Liver (tissue), 9 donors: ENCODE measurements around the gene SNX19. TPM values are rescaled to one million over a fixed set of nuclear protein-coding genes. Genes with fewer than 3 reads are reported as not detected.

Experiments used
- DNase-seq: peaks from one replicate; pipeline ENCODE4 v3.0.0-alpha.2; 2017; ENCODE audit warnings: low spot score
- H3K27ac ChIP-seq, 2 donors: one replicate each; pipeline ENCODE4 v1.7.0; 2013; ENCODE audit warnings: inconsistent platforms in 2 of 2, low read length in 2 of 2, control low read depth in 1 of 2, low read depth in 1 of 2, mild to moderate bottlenecking in 1 of 2
- H3K27me3 ChIP-seq, 4 donors: one replicate each; pipeline versions ENCODE4 v1.6.1 to v1.7.0; 2013; ENCODE audit warnings: low read length in 3 of 4, inconsistent platforms in 1 of 4, mild to moderate bottlenecking in 1 of 4, moderate library complexity in 1 of 4; ENCODE audit not compliant: control insufficient read depth in 4 of 4, insufficient read depth in 4 of 4
- H3K36me3 ChIP-seq, 4 donors: one replicate each; pipeline versions ENCODE4 v1.6.1 to v1.7.0; 2013; ENCODE audit warnings: low read length in 3 of 4, mild to moderate bottlenecking in 3 of 4, low read depth in 1 of 4, moderate library complexity in 1 of 4; ENCODE audit not compliant: control insufficient read depth in 4 of 4, insufficient read depth in 3 of 4
- H3K4me1 ChIP-seq, 4 donors: one replicate each; pipeline versions ENCODE4 v1.6.1 to v1.7.0; 2013; ENCODE audit warnings: low read length in 3 of 4, mild to moderate bottlenecking in 3 of 4, moderate library complexity in 1 of 4; ENCODE audit not compliant: control insufficient read depth in 4 of 4, insufficient read depth in 4 of 4
- H3K4me3 ChIP-seq, 3 donors: one replicate each; pipeline versions ENCODE4 v1.6.1 to v1.7.0; 2013; ENCODE audit warnings: low read length in 3 of 3, control low read depth in 1 of 3, low read depth in 1 of 3, mild to moderate bottlenecking in 1 of 3
- H3K9ac ChIP-seq, 2 donors: one replicate each; pipeline ENCODE4 v1.7.0; 2013; ENCODE audit warnings: low read length in 2 of 2, mild to moderate bottlenecking in 2 of 2, moderate library complexity in 2 of 2, control low read depth in 1 of 2, low read depth in 1 of 2
- H3K9me3 ChIP-seq, 4 donors: one replicate each; pipeline versions ENCODE4 v1.6.1 to v1.7.0; 2013; ENCODE audit warnings: low read length in 3 of 4; ENCODE audit not compliant: control insufficient read depth in 4 of 4
- ATF3 ChIP-seq: IDR thresholded peaks from 2 replicates; pipeline ENCODE4 v1.6.1; 2016; ENCODE audit warnings: antibody characterized with exemption
- EGR1 ChIP-seq, 2 donors: IDR thresholded peaks; 2 replicates each; pipeline ENCODE4 v1.6.1; 2016 to 2018; ENCODE audit warnings: antibody characterized with exemption in 2 of 2, low read depth in 2 of 2
- FOXA2 ChIP-seq: IDR thresholded peaks from 2 replicates; pipeline ENCODE4 v1.6.1; 2016; ENCODE audit warnings: antibody characterized with exemption
- GABPA ChIP-seq, 2 donors: IDR thresholded peaks in 1 of 2; conservative IDR thresholded peaks in 1 of 2; 2 replicates each; pipeline ENCODE4 v1.6.1; 2016; ENCODE audit warnings: antibody characterized with exemption in 2 of 2, mild to moderate bottlenecking in 1 of 2, moderate library complexity in 1 of 2
- HNF4A ChIP-seq, 2 donors: conservative IDR thresholded peaks; 2 replicates each; pipeline ENCODE4 v1.6.1; 2016; ENCODE audit warnings: antibody characterized with exemption in 2 of 2, mild to moderate bottlenecking in 2 of 2
- HNF4G ChIP-seq: IDR thresholded peaks from 2 replicates; pipeline ENCODE4 v1.6.1; 2016; ENCODE audit warnings: antibody characterized with exemption
- JUND ChIP-seq, 2 donors: IDR thresholded peaks; 2 replicates each; pipeline ENCODE4 v1.6.1; 2016; ENCODE audit warnings: antibody characterized with exemption in 2 of 2
- NR2F2 ChIP-seq: IDR thresholded peaks from 2 replicates; pipeline ENCODE4 v1.6.1; 2016; ENCODE audit warnings: antibody characterized with exemption
- RAD21 ChIP-seq, 2 donors: IDR thresholded peaks; 2 replicates each; pipeline ENCODE4 v1.6.1; 2016; ENCODE audit warnings: antibody characterized with exemption in 2 of 2, mild to moderate bottlenecking in 2 of 2
- REST ChIP-seq: IDR thresholded peaks from 2 replicates; pipeline ENCODE4 v1.6.1; 2016; ENCODE audit warnings: antibody characterized with exemption, mild to moderate bottlenecking
- RXRA ChIP-seq, 2 donors: IDR thresholded peaks; 2 replicates each; pipeline ENCODE4 v1.6.1; 2017 to 2018; ENCODE audit warnings: antibody characterized with exemption in 2 of 2, mild to moderate bottlenecking in 1 of 2
- SP1 ChIP-seq: IDR thresholded peaks from 2 replicates; pipeline ENCODE4 v1.6.1; 2018; ENCODE audit warnings: antibody characterized with exemption, mild to moderate bottlenecking
- TAF1 ChIP-seq: conservative IDR thresholded peaks from 2 replicates; pipeline ENCODE4 v1.6.1; 2016; ENCODE audit warnings: antibody characterized with exemption, mild to moderate bottlenecking
- YY1 ChIP-seq: IDR thresholded peaks from 2 replicates; pipeline ENCODE4 v1.6.1; 2016; ENCODE audit warnings: antibody characterized with exemption, mild to moderate bottlenecking
- WGBS: extraction: QIAGEN DNeasy Blood & Tissue Kit; methylation state at CpG from one replicate; pipeline ENCODE4 v1.1.7; 2013; 5-methylcytosine and 5-hydroxymethylcytosine counted together
- polyA plus RNA-seq, 2 donors: library from polyadenylated mRNA; stranded (reverse) in 1 of 2; unstranded in 1 of 2; fragments of 200-250 nt in 1 of 2; fragments of >200 nt in 1 of 2; fragmentation: Nextera tagmentation in 1 of 2; extraction: Ambion mirVana in 1 of 2; gene quantifications; one replicate each; pipeline versions ENCODE4 v1.2.1 to v1.2.3, GENCODE V29; 2013 to 2015
- total RNA-seq, 2 donors: library from RNA; depleted of rRNA; stranded (reverse); fragments of >200 nt; gene quantifications; one replicate each; pipeline ENCODE4 v1.2.3, GENCODE V29; 2014
- TF ChIP-seq, protein P1 (sequence below): IDR thresholded peaks from 2 replicates; pipeline ENCODE4 v1.6.1; 2016; ENCODE audit warnings: antibody characterized with exemption
- TF ChIP-seq, protein P2 (sequence below): IDR thresholded peaks from 2 replicates; pipeline ENCODE4 v1.6.1; 2016; ENCODE audit warnings: antibody characterized with exemption
- donor health status: healthy.
- donor health status: healthy.
- donor health status: healthy.
- donor health status: healthy.
- donor health status: healthy.

The SNX19 gene
- total and polyA plus RNA-seq, 4 donors, result 16.5 to 94.5 (median 32.7) TPM

GRCh38 chr11:130891326-130891725 lies 25.0 kb downstream of the SNX19 start:
- no peak for DNase-seq
- H3K4me1 ChIP-seq, result peaks cover 4 to 13% (median 7%) of the 10 kb centered on the region in 4 donors
- peaks cover 6 to 27% (median 12%) of the 10 kb centered on the region in 4 donors for H3K36me3 ChIP-seq
- no peaks in the 10 kb centered on the region for H3K27me3 ChIP-seq
- WGBS, result 26% methylated on average over 1 of the region's 1 CpG
- H3K9me3 ChIP-seq, result no peaks in the 10 kb centered on the region
- TF ChIP-seq TAF1, result no peak
- TF ChIP-seq EGR1 (IDR thresholded peaks at IDR 0.05; ENCODE audit: low read depth in 2 of 2), result no peak
- peak; percentile 35 to 79 for TF ChIP-seq JUND (IDR thresholded peaks at IDR 0.05)
- TF ChIP-seq ATF3, result peak; percentile 9
- peak; percentile 63 for TF ChIP-seq YY1
- TF ChIP-seq, protein P1, sequence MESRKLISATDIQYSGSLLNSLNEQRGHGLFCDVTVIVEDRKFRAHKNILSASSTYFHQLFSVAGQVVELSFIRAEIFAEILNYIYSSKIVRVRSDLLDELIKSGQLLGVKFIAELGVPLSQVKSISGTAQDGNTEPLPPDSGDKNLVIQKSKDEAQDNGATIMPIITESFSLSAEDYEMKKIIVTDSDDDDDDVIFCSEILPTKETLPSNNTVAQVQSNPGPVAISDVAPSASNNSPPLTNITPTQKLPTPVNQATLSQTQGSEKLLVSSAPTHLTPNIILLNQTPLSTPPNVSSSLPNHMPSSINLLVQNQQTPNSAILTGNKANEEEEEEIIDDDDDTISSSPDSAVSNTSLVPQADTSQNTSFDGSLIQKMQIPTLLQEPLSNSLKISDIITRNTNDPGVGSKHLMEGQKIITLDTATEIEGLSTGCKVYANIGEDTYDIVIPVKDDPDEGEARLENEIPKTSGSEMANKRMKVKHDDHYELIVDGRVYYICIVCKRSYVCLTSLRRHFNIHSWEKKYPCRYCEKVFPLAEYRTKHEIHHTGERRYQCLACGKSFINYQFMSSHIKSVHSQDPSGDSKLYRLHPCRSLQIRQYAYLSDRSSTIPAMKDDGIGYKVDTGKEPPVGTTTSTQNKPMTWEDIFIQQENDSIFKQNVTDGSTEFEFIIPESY, result peak; percentile 25
- TF ChIP-seq, protein P2, sequence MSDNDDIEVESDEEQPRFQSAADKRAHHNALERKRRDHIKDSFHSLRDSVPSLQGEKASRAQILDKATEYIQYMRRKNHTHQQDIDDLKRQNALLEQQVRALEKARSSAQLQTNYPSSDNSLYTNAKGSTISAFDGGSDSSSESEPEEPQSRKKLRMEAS, result no peak
- no peak for TF ChIP-seq RAD21 (IDR thresholded peaks at IDR 0.05)
- TF ChIP-seq HNF4G, result no peak
- peak; percentile 28 for TF ChIP-seq REST
- TF ChIP-seq HNF4A (conservative IDR thresholded peaks at IDR 0.05), result peak in 1 of 2 donors; percentile 56
- TF ChIP-seq RXRA (IDR thresholded peaks at IDR 0.05), result peak in 1 of 2 donors; percentile 55
- TF ChIP-seq NR2F2, result no peak
- H3K27ac ChIP-seq, result peak overlapping the region; percentile 18 to 37
- no peak overlapping the region for H3K4me3 ChIP-seq
- no peak overlapping the region for H3K9ac ChIP-seq

DNA sequence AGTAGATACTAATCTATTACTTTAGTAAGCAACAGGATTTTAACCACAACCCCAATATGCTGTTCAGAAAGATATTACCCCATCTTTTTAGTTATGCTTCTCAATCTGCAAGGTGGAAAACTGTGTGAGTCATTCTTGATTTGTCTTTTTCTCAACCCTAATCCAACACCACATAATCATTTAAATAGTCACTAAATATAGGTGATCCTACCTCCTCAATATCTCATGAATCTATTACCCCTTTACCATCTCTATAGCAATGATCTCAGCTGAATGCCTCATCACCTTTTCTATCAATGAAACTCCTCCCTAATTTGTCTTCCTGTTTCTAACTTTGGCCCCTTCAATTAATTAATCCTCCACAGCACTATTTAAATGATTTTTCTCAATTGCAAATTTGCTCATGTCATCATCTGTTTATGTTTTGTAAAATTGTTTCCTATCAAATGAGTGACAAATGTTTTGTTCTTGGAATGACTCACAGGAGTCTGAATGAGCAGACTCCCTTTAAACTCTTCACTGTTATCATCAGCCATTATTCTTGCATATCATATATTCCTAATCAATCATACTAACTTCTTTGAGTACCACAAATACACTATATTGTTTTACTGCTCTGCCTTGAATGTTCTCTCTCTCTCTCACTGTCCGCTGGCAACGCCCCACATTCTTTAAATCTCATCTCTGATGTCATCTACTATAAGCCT lies 26.1 kb downstream of the SNX19 start:
- Histone ChIP-seq H3K9me3 (no peaks in the 10 kb centered on the region), H3K4me1 (peaks cover 4 to 13% (median 7%) of the 10 kb centered on the region in 4 donors), H3K9ac (no peak overlapping the region), H3K36me3 (peaks cover 6 to 24% (median 7%) of the 10 kb centered on the region in 4 donors), H3K4me3 (no peak overlapping the region), H3K27me3 (no peaks in the 10 kb centered on the region), H3K27ac (no peak overlapping the region)
- no peak for DNase-seq
- TF ChIP-seq RAD21 (IDR thresholded peaks at IDR 0.05) (no peak), NR2F2 (no peak), RXRA (IDR thresholded peaks at IDR 0.05) (no peak), HNF4G (no peak), FOXA2 (no peak), EGR1 (IDR thresholded peaks at IDR 0.05; ENCODE audit: low read depth in 2 of 2) (no peak), JUND (IDR thresholded peaks at IDR 0.05) (no peak), GABPA (IDR thresholded peaks at IDR 0.05 in 1 of 2, conservative IDR thresholded peaks at IDR 0.05 in 1 of 2) (no peak), TAF1 (no peak), SP1 (no peak), ATF3 (no peak)
- 100% methylated on average over 2 of the region's 2 CpGs for WGBS
